Kidney epithelial cell (primary cell): ENCODE data around the gene ZNF335. TPM values are rescaled to one million over a fixed set of nuclear protein-coding genes. Genes with fewer than 3 reads are reported as not detected.

Experiments
- DNase-seq: peaks from one replicate; pipeline ENCODE4 v3.0.0-alpha.2; 2010; ENCODE audit warnings: low read depth
- H3K27me3 ChIP-seq: 2 replicates; pipeline ENCODE4 v1.6.0; 2011; ENCODE audit warnings: low read length; ENCODE audit not compliant: control insufficient read depth, insufficient read depth
- H3K36me3 ChIP-seq: 2 replicates; pipeline ENCODE4 v1.5.1; 2011; ENCODE audit warnings: low read length; ENCODE audit not compliant: control insufficient read depth, insufficient read depth
- H3K4me3 ChIP-seq: 2 replicates; pipeline ENCODE4 v1.5.1; 2011; ENCODE audit warnings: low read depth, mild to moderate bottlenecking, control low read depth, low read length
- CTCF ChIP-seq: IDR thresholded peaks from 2 replicates; pipeline ENCODE4 v1.5.1; 2011; ENCODE audit warnings: mild to moderate bottlenecking, moderate library complexity, low read length, control low read depth, inconsistent platforms; ENCODE audit not compliant: insufficient read depth, poor library complexity, severe bottlenecking
- total RNA-seq: library from RNA; depleted of rRNA; stranded (reverse); fragments of >200 nt; gene quantifications from 2 replicates; pipeline ENCODE4 v1.2.3, GENCODE V29; 2015

Gene ZNF335
- total RNA-seq, 1 donor from 2014 or later = 20.3 TPM

- no peak for TF ChIP-seq CTCF
- Histone ChIP-seq H3K4me3 (no peak overlapping the region), H3K27me3 (no peaks in the 10 kb centered on the region), H3K36me3 (no peaks in the 10 kb centered on the region)
- DNase-seq = no peak
Measured at GRCh38 chr20:45913116-45913515, 58.9 kb downstream of the ZNF335 start.

- peaks cover 1% of the 10 kb centered on the region for H3K36me3 ChIP-seq
- peak overlapping the region; percentile 42 for H3K4me3 ChIP-seq
- no peaks in the 10 kb centered on the region for H3K27me3 ChIP-seq
- no peak for DNase-seq
- TF ChIP-seq CTCF = no peak
Measured at GRCh38 chr20:45912344-45912682, 59.7 kb downstream of the ZNF335 start.

GRCh38 chr20:45911486-45912343 is 60.3 kb downstream of the ZNF335 start, which contains the start of gene PLTP:
PLTP (minus strand) TSS chr20:45912155; CDS start chr20:45911452, 703 bp downstream.
- DNase-seq = no peak
- H3K4me3 ChIP-seq = peak within 1 kb of the TSS; percentile 42
- H3K36me3 ChIP-seq = peaks cover 1% of the 10 kb centered on the region
- no peak for TF ChIP-seq CTCF
- H3K27me3 ChIP-seq = no peaks in the 10 kb centered on the region

- peak; percentile 99 for DNase-seq
- TF ChIP-seq CTCF = no peak
Measured at GRCh38 chr20:45910670-45911485, 61.1 kb downstream of the ZNF335 start.

GRCh38 chr20:45909817-45910669 is 62.0 kb downstream of the ZNF335 start:
- no peak for TF ChIP-seq CTCF
- H3K36me3 ChIP-seq = peaks cover 1% of the 10 kb centered on the region
- H3K4me3 ChIP-seq = no peak overlapping the region
- no peaks in the 10 kb centered on the region for H3K27me3 ChIP-seq
- no peak for DNase-seq

More at GRCh38 chr20:45910670-45911485, 61.1 kb downstream of the ZNF335 start:
- H3K4me3 ChIP-seq = peak overlapping the region; percentile 42
- H3K27me3 ChIP-seq = no peaks in the 10 kb centered on the region
- H3K36me3 ChIP-seq = peaks cover 1% of the 10 kb centered on the region
